T1000 (cell line): Measurements from ENCODE around the gene GABBR2.

ENCODE experiments used
- DNase-seq: peaks from one replicate; lab custom pipeline; 2025; ENCODE audit warnings: mixed read lengths; lab: John Stamatoyannopoulos, UW

GABBR2 gene

DNA sequence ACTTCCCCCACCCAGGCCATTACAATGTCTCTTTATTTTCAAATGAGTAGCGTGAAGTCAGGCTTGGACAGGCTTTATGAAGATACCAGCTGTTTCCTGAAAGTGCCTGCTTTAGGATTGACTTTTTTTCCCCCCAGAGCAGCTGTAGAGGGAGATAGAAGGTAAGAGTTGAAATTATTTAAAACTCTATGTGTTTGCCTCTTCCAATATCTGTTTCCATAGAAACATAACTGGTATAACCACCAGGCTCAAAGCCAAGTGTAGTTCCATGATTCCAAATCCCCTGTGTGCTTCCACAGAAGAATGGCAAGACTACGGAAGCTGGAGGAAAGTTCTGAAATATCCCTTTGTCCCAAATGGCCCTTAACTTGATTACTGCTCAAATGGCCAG is 365.9 kb downstream of the GABBR2 start:
- DNase-seq: no peak

DNA sequence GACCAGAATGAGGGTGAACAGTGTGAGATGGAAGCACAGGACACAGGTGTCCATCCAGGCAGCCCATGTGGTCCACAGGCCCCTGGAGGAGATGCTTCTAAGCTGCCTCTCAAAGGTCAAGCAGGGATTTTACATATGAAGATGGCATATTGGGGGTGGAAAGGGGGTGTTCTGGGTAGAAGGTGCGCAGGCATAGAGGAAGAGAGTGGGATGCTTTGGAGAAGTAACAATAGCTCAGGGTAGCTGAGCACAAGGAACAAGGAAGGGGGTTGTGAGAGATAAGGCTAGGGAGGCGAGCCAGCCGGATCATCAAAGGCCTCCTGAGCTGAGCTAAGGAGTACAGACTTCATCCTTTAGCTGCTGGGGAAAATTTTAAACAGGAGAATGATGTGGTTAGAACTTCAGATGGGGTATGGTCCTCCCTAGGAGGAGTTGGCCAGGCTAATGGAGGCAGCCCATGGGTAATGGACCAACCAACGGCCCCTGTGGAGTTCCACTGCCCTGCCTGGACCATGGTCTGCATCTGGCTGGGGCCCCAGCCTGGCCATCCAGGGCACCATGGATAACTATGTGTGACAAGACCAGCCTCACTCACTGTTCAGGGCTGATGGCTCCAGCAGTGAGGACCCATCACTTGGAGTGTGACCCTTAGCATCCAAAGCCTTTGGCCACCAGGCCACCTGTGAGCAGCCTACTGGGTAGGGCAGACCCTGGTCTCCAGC is 366.5 kb downstream of the GABBR2 start:
- no peak for DNase-seq

DNA sequence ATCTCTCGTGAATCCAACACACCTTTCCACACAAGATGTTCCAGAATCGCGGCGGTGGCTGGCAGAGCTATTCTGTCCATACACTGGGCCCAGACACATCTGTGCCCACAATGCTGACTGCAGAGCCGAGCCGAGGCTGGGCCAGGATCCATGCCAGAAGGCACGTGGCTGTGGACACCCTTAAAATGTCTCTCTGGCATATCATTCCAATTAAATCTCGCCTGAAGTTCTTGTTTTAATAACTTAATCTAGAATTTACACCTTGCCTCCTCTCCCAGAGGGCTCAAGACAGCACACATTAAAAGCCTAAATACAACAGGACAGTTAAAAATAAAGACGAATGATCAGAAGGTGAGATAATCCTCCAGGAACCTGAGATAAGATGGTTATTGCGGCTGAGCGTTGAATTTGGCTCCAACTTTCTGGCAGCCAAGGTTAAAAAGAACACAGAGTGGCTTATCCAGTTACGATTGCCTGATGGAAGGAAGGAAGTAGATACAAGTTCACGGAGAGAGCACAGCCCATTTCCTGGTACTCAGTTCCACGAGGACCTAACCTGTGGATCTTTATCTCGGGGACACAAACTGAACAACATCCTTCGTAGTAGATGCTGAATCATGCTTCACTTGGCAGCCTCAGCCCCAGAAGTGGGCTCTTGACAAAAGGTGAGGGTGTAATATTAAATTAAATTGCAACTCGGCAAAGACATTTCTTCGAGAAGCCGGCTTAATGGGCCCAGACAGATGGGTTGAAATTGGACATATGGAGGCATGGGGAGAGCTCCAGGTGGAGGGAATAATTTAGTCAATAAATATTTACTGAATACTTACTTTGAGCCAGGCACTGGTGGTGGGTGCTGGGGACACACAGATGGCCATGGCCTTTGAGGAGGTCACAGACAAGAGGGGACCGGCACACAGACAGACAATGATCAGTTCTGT is 367.3 kb downstream of the GABBR2 start:
- no peak for DNase-seq

DNA sequence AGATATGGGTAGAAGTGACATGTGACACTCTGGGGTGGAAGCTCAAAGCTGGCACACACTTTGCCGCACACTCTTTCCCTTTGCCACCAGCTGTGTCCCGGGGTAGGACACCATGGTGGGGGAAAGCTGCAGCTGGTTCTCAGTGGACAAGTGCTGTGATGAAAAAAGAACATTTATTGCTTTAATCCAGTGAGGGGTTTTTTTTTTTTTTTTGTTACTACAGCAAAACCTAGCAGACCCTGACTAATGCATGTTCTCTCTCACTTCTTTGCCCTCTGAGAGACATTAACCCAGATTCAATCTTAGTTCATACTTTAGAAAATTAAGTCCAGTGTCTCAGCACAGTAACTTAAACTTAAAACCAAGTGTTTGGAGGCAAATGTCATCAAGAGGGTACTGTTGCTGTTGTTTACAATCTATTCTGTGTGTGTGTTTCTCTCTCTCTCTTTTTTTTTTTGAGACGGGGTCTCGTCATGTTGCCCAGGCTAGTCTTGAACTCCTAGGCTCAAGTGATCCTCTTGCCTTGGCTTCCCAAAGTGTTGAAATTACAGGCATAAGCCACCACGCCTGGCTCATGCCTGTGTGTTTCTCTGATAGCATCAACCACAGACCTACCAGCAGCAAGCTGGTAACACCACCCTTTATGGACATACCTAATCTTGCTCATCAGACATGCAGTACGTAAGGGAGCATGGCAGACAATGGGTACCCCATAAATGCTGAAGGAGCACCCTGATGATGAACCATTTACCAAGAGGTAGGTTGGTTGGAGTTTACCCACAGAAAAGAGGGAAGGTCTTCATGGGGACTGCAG is 368.5 kb downstream of the GABBR2 start:
- DNase-seq: no peak

DNA sequence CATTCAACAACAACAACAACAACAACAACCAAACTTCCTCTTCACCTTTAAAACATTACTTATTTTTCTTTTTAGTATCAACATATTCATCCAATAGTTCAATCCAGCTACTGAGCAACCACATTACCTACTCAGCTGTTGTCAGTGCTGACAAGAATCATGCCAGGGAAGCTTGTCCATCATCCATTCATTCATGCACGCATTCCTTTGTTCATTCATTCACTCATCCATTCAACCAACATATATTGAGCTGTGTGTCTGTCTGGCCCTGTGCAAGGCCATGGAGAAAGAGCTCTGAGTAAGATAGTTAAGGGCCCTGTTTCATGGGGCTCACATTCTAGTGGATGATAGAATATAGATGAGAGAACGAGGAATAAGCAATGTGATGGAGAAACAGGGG is 373.1 kb downstream of the GABBR2 start:
- no peak for DNase-seq

DNA sequence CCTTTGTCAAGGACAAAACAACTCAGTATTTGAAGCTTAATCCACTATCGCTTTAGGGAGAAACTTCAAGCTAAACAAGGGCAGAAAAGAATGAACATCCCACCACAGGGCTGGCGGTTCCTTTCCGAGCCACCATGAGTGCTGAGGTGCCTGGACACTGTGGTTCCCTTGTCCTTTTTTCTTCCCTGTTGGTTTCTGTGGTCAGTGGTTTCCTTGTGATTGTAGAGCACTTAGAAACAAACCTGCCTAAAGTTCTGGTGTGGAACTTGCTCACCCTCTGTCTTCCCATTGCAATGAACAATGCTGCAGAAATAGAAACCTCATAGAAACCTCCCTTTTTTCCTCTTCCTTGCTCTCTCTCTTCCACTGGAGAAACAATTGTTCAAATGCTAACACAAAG is 373.9 kb downstream of the GABBR2 start:
- DNase-seq: no peak

DNA sequence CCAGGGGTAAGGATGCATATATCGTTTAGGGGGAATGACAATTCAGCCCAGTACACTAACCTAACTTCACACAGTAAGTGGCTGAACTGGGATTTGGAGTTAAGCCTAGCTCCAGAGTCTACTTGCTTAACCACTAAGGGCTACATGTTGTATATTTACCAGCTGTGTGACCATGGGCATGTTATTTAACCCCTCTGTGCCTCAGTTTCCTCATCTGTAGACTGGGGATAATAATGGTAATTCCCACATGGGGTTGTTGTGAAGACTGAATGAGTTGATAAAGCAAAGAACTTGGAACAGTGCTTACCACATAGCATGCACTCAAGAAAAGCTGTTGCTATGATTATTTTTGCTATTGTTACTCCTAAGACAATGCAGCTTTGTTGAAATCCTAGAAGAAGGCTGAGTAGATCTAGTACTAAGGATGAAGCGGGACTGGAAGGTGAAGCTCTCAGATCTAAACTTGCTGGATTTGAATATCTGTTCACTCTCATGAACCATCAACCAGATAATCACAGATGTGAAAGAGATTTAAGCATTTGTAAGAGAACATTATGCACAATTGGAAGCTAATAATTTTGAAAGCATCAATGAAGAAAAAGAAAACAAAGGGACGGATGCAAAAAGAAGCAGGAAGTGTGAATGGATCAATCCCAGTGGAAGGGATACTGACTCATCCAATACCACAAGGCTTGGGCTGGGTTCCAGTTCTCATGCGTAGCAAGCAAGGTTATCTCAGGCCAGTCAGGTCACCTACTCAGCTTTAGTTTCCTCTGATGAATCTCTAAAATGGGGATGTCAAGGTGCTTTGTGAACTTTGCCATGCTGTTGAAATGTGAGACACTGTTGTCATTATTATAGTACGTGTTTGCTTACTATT is 374.8 kb downstream of the GABBR2 start:
- DNase-seq: no peak

DNA sequence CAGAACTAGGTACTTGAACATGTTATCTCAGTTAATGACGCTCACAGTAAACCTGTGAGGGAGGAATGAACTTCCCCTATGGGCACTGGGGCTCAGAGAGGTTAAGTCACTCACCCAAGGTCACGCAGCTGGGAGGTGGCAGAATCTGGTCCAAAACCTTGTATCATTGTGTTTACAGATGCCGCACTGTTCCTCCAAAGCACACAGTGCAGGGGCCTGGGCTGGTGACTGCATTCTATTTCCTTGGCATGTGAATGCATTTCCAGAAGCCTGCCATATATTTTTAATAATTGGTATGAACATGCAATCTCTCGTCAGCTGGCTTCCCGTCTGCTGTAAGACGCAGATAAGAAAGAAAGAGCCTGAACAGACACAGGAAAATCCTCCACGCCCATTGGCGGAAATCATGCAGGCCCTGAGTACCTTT is 376.3 kb downstream of the GABBR2 start:
- no peak for DNase-seq

DNA sequence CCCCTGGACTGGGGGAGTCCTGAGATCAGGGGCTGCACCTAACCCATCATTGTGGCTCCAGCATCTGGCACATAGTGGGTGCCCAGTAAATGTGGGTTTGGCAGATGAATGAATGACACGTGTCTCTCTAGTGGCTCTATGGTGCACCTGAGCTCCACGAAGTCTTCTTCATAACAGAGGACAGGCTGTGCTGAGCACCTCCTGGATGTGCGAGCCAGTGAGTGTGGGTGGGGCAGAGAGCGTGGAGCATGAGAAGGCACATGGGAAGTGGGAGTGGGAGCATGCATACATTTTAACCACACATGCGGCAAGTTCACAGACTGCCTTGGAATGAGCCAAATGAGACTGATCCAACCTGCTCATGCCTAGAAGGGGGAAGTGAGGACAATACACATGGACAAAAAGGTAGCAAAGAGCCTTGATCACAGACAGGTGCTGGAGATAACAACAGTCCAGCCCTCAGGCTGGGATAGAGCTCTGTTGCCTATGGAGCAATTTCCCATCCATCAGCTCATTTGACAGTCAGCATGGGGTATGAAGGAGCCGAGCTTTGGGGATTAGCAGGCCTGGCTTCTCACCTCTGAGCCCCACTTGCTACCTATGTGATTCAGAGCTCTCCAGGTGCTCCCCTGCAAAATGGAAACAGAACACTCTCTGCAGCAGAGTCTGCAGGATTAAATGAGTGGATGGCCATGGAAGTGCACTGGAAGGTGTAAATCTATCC is 377.0 kb downstream of the GABBR2 start:
- DNase-seq: no peak

DNA sequence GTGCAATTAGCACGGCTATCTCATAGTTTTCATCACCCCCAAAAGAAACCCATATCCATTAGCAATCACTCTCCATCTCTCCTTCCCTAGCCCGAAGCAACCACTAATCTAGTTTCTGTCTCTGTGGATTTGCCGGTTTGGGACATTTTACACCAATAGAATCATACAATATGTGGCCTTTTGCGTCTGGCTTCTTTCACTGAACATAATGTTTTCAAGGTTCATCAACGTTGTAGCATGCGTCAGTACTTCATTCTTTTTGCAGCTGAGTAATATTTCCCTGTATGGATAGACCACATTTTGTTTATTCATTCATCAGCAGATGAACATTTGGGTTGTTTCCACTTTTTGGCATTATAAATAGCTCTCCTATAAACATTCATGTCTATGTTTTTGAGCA is 377.9 kb downstream of the GABBR2 start:
- no peak for DNase-seq

DNA sequence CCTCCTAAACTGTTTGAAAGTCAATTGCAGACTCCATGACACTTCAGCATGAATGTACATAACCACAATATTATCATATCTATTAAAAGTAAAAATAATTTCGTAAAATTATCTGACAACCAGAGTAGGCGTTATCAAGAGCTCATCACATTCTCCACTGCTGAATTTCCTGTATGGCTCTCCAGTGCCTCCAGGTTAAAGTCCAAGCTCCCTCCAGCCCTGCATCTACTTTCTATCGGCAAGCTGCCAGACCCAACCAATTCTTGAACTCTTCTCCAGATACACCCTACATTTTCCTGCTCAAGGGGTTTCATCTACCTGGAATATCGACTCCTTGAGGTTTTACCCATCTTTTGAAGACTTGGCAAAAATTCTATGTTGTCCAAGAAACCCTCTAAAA is 378.8 kb downstream of the GABBR2 start:
- no peak for DNase-seq

DNA sequence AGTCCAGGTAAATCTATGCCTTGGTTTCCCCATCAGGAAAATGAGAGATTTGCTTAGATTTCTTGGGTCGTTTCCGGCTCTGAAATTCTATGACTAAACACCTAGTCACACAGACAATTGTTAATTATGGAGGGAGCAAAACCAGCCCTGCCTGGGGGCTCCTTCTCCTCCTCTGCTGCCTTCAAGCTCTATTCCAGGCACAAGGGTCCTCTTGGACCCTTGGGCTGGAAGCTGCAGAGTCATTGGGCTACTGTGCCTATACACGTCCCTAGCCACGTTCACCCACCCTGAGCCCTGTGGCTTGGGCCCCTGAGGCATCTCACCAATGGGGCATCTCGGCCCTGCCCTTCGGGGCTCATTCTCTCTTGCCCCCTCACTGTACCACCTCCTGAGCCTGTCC is 379.5 kb downstream of the GABBR2 start:
- no peak for DNase-seq

DNA sequence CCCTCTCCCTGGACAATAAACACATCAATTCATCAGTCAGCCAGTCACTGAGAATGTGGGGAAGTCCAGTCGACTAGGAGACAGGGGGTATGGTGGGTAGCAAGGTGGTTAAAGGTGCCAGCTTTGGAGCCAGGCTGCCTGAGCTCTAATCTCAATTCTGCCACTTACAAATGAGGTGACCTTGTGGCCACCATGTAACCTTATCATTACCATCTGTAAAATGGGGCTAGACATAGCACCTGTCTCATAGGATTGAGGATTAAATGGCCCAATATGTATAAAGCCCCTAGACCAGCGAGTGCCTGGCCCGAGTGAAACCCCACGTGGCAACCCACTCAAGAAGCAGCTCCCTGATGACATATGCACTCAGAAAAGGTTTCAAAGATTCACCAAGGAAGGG is 380.0 kb downstream of the GABBR2 start:
- no peak for DNase-seq

DNA sequence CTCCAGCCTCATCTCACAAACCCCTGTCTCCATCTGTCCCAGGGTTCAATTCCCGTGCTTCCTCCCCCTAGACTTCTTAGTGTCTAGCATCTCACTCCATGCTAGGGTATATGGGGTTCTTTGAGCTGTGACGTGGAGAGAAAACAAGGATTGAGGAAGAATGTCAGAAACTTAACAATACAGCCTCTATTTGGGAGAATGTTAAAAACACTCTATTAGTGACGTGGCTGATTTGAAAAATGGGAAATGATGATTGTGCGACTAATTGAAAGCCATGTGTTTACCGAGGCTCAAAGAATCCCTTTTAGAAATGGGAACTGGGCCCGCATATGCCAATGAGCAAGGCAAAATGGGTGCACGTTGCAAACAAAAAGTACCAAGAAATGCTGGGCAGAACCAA is 380.6 kb downstream of the GABBR2 start:
- DNase-seq: no peak

DNA sequence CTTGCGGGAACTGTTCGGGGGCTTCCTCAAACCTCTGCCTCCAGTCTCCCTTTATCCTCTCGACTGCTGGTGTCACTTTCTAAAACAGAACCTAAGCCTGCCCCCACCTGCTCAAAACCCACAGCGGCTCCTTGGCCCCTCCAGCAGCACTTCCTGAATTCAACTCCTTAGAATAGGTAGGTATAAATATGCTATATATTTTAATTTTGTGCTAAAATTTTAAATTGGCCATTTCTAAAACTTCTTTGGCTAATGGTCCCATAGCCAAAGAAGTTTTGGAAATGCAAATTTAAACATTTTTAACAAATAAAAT is 381.5 kb downstream of the GABBR2 start:
- DNase-seq: no peak

DNA sequence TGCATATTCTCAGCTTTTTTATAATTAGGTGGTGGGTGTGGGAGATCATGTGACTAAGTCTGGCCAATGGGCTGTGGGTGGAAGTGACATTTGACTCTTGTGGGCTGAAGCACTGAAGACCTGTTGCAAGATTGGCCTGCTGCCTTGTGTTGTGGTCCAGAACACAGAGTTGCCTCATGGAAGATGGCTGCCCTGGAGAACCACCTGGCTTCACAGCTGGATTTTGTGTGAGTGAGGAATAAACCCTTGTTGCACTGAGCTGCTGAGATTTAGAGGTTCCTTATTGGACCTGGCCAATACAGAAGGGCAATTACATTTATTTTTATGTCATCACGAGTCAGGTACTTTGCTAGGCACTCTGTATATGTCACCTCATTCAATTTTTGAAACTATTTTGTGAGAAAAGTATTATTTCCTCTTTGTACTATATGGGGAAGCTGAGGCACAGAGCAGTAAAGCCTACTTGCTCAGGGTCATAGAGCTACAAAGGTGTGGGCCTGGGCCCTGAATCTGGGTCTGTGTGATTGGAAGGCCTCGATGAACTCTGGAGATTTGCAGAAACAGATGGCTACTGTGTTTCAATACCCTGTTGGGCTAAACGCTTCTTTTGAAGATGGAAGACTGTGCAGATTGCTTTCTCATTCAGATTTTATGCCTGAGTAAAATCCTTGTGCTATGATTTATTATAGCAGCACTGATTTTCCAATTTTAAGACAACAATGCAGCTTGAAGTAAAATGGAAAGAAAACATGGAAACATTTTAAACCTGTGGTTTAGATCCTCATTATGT is 382.1 kb downstream of the GABBR2 start:
- no peak for DNase-seq

DNA sequence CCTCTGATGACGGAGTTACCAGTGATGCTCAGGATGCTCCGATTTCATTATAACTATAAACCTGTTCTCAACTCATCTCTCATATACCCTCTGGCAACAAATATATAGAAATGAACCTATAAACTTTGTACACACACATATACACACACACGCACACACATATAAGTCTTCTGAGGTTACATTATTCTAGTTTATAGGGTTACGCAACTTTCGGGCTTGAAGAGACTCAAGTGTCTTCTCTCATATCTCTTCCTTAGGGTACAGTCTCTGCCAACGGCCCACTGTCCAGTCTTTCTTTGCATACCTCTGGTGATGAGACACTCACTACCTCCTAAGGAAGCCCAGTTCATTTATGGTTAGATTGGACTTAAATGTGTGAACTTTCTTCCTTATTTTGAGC is 383.9 kb downstream of the GABBR2 start:
- DNase-seq: no peak

DNA sequence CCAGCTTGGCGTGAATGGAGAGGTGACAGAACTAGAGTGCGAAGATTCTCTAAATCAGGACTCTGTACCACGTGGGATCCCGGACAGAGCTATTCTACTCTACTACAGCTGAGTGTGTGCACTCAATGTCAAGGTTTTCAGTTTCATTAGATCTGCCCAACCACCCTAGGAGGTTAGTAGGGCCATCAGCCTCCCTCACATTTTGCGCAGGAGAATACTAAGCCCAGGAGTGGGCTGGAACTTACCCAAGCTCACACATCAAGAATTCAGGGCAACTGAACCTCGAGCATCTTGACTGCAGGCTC is 385.0 kb downstream of the GABBR2 start:
- no peak for DNase-seq

DNA sequence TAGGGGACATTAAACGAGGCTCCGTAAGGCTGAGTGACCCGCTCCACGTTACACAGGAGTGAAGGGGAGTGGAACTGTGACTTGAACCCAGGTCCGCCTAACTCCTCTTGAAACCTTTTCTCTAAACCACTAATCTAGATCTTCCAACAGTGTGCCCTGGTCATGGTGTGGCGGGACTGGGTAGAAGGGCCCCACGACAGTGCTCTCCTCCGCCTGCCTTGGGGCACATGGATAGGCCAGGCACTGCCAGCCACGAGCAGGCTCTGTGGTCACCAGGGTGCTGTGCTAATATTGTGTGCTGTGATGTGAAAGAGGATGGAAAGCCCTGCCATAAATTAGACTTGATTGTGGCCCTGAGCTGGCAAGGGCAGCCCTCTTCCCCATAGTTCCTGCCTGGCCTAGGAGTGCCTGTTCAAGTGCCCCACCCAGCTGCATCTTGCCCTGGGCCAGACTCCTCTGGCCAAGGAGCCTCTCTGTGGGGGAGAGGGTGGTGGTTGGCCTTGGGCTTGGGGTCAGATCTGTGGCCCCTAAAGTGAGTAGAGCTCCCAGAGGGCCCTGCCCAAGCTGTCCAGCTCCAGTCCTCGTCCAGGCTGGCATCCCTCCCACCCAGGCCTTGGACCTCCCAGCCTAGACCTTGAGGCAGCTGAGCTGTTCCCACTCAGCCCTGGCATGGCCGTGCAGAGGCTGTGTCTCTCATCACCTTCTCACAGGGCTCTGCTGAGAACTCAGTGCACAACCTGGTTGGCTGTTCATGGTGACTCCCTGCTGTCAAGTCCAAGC is 385.5 kb downstream of the GABBR2 start:
- DNase-seq: no peak

DNA sequence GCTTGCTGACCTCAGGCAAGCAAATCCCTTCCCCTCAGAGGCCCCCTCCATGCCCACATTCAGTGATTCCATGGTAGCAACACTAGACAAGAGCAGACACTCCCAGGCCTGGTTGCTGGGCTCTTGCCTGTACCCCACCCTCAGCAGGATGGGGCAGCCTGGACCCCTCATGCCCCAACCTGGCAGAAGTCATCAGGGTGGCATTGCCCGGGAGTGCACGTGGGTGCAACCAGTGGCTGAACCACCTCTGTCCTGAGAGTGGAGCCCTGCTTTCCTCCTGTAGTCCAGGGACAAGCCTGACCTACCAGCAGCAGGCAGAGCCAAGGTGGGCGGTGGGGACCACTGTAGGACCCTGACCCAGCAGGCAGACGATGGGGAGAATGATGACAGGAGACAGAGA is 387.5 kb downstream of the GABBR2 start:
- DNase-seq: no peak
